ENCODE results near the gene TMEM243.
A peak's percentile ranks its signal among the peaks of the same experiment; 100 is the strongest.

Gene TMEM243

GRCh38 chr7:87154569-87154968, 65.0 kb downstream of the TMEM243 start:
- DNase-seq = no peak

- DNase-seq = no peak
These were observed 65.4 kb downstream of the TMEM243 start for GRCh38 chr7:87154166-87154565.

GRCh38 chr7:87152897-87153641, 66.5 kb downstream of the TMEM243 start:
- DNase-seq = peak; percentile 17

- peak; percentile 84 for DNase-seq
These were observed 67.2 kb downstream of the TMEM243 start, which contains the start of gene DMTF1 for GRCh38 chr7:87152112-87152896. TSS of gene DMTF1 (plus strand) at chr7:87152453. CDS start at chr7:87164942, 12,489 bp downstream.

GRCh38 chr7:87151729-87152111, 67.8 kb downstream of the TMEM243 start:
- no peak for DNase-seq

- DNase-seq = no peak
These were observed 68.4 kb downstream of the TMEM243 start for GRCh38 chr7:87151002-87151728.

GRCh38 chr7:87148332-87148955, 71.1 kb downstream of the TMEM243 start:
- DNase-seq = no peak

- DNase-seq = no peak
These were observed 72.0 kb downstream of the TMEM243 start for GRCh38 chr7:87147500-87147899.

GRCh38 chr7:87146740-87147386, 72.7 kb downstream of the TMEM243 start:
- no peak for DNase-seq

Measured in activated CD8-positive, alpha-beta memory T cell treated with anti-CD3 and anti-CD28 coated beads, Interleukin-2, amount 50 U/mL, for 4 hours (primary cell).